Central memory CD8-positive, alpha-beta T cell (primary cell): ENCODE results near the gene SORL1-AS1.

Source experiments
- ATAC-seq: fragments of 150-1000 bp; cut with Tn5 transposase; replicated peaks from 2 replicates; pipeline ENCODE4 v1.10.0; 2022; ENCODE audit warnings: mild to moderate bottlenecking, moderate FRiP score, moderate number of reproducible peaks; ENCODE audit not compliant: poor library complexity, severe bottlenecking; ENCODE audit errors: extremely low read depth
- DNase-seq, 2 donors: peaks; one replicate each; pipeline ENCODE4 v3.0.0; 2021; ENCODE audit warnings: low spot score in 2 of 2
- H3K27ac Mint-ChIP-seq: one replicate; pipeline ENCODE4 v1.8.0; 2022; ENCODE audit warnings: low read depth, mild to moderate bottlenecking, moderate library complexity, mixed read lengths
- H3K27me3 Mint-ChIP-seq: one replicate; pipeline ENCODE4 v1.8.0; 2022; ENCODE audit warnings: mixed read lengths
- H3K36me3 Mint-ChIP-seq: one replicate; pipeline ENCODE4 v1.8.0; 2022; ENCODE audit warnings: mild to moderate bottlenecking, moderate library complexity, mixed read lengths; ENCODE audit not compliant: insufficient read depth
- H3K4me1 Mint-ChIP-seq: one replicate; pipeline ENCODE4 v1.8.0; 2022; ENCODE audit warnings: mixed read lengths
- H3K4me3 Mint-ChIP-seq: one replicate; pipeline ENCODE4 v1.8.0; 2022; ENCODE audit warnings: mild to moderate bottlenecking, moderate library complexity, mixed read lengths
- H3K9me3 Mint-ChIP-seq: one replicate; pipeline ENCODE4 v1.8.0; 2022; ENCODE audit warnings: mixed read lengths

The SORL1-AS1 gene

GRCh38 chr11:121456816-121457431 is 4.2 kb upstream of the SORL1-AS1 start:
- ATAC-seq (no peak), DNase-seq (no peak)
- Mint-ChIP-seq H3K27ac (peak overlapping the region; percentile 66), H3K9me3 (no peaks in the 10 kb centered on the region), H3K4me3 (peak overlapping the region; percentile 98), H3K36me3 (peaks cover 34% of the 10 kb centered on the region), H3K4me1 (peaks cover 95% of the 10 kb centered on the region), H3K27me3 (no peaks in the 10 kb centered on the region)

- Mint-ChIP-seq H3K36me3 (peaks cover 37% of the 10 kb centered on the region), H3K27ac (peak overlapping the region; percentile 47), H3K4me3 (peak overlapping the region; percentile 98), H3K27me3 (no peaks in the 10 kb centered on the region), H3K4me1 (peaks cover 92% of the 10 kb centered on the region), H3K9me3 (no peaks in the 10 kb centered on the region)
- ATAC-seq = no peak
- DNase-seq = no peak
Observed at GRCh38 chr11:121456151-121456550, 3.4 kb upstream of the SORL1-AS1 start.

GRCh38 chr11:121455115-121455514 is 2.3 kb upstream of the SORL1-AS1 start:
- DNase-seq (no peak), ATAC-seq (no peak)
- Mint-ChIP-seq H3K9me3 (no peaks in the 10 kb centered on the region), H3K4me1 (peaks cover 91% of the 10 kb centered on the region), H3K36me3 (peaks cover 40% of the 10 kb centered on the region), H3K4me3 (peak overlapping the region; percentile 98), H3K27ac (peak overlapping the region; percentile 95), H3K27me3 (no peaks in the 10 kb centered on the region)

- DNase-seq = no peak
- Mint-ChIP-seq H3K9me3 (no peaks in the 10 kb centered on the region), H3K36me3 (peaks cover 38% of the 10 kb centered on the region), H3K27me3 (no peaks in the 10 kb centered on the region), H3K4me1 (peaks cover 90% of the 10 kb centered on the region), H3K4me3 (peak overlapping the region; percentile 98), H3K27ac (peak overlapping the region; percentile 95)
- no peak for ATAC-seq
Observed at GRCh38 chr11:121453589-121454299, 977 bp upstream of the SORL1-AS1 start.

GRCh38 chr11:121451986-121452608 is 670 bp downstream of the SORL1-AS1 start, which contains the start of gene SORL1:
Gene SORL1, plus strand, starts transcription at chr11:121452314. Its CDS starts 18 bp downstream, at chr11:121452332.
- peak; percentile 51 to 55 for DNase-seq
- Mint-ChIP-seq H3K27me3 (no peaks in the 10 kb centered on the region), H3K36me3 (peaks cover 31% of the 10 kb centered on the region), H3K9me3 (no peaks in the 10 kb centered on the region), H3K4me3 (peak within 1 kb of the TSS; percentile 98), H3K27ac (peak within 1 kb of the TSS; percentile 95), H3K4me1 (peaks cover 83% of the 10 kb centered on the region)
- ATAC-seq = peak; percentile 68

GRCh38 chr11:121451178-121451985 is 1.4 kb downstream of the SORL1-AS1 start:
- Mint-ChIP-seq H3K27me3 (no peaks in the 10 kb centered on the region), H3K4me1 (peaks cover 82% of the 10 kb centered on the region), H3K27ac (peak overlapping the region; percentile 95), H3K9me3 (no peaks in the 10 kb centered on the region), H3K4me3 (peak overlapping the region; percentile 98), H3K36me3 (peaks cover 31% of the 10 kb centered on the region)
- no peak for DNase-seq
- peak; percentile 17 for ATAC-seq

GRCh38 chr11:121450401-121450800 is 2.4 kb downstream of the SORL1-AS1 start:
- no peaks in the 10 kb centered on the region for H3K9me3 Mint-ChIP-seq
- H3K27me3 Mint-ChIP-seq = no peaks in the 10 kb centered on the region
- peak overlapping the region; percentile 95 for H3K27ac Mint-ChIP-seq
- DNase-seq = no peak
- peak overlapping the region; percentile 98 for H3K4me3 Mint-ChIP-seq
- peaks cover 81% of the 10 kb centered on the region for H3K4me1 Mint-ChIP-seq
- ATAC-seq = no peak
- H3K36me3 Mint-ChIP-seq = peaks cover 29% of the 10 kb centered on the region

GRCh38 chr11:121449626-121450025 is 3.1 kb downstream of the SORL1-AS1 start:
- Mint-ChIP-seq H3K36me3 (peaks cover 28% of the 10 kb centered on the region), H3K4me3 (peak overlapping the region; percentile 98), H3K27ac (peak overlapping the region; percentile 95), H3K4me1 (peaks cover 73% of the 10 kb centered on the region), H3K9me3 (no peaks in the 10 kb centered on the region), H3K27me3 (no peaks in the 10 kb centered on the region)
- ATAC-seq = no peak
- DNase-seq = no peak

GRCh38 chr11:121449123-121449522 is 3.6 kb downstream of the SORL1-AS1 start:
- Mint-ChIP-seq H3K4me1 (peaks cover 68% of the 10 kb centered on the region), H3K27ac (peak overlapping the region; percentile 95)

GRCh38 chr11:121448431-121448941 is 4.3 kb downstream of the SORL1-AS1 start:
- peak overlapping the region; percentile 98 for H3K4me3 Mint-ChIP-seq
- peaks cover 26% of the 10 kb centered on the region for H3K36me3 Mint-ChIP-seq
- H3K27ac Mint-ChIP-seq = peak overlapping the region; percentile 95

More at GRCh38 chr11:121449123-121449522, 3.6 kb downstream of the SORL1-AS1 start:
- Mint-ChIP-seq H3K9me3 (no peaks in the 10 kb centered on the region), H3K4me3 (peak overlapping the region; percentile 98), H3K27me3 (no peaks in the 10 kb centered on the region), H3K36me3 (peaks cover 30% of the 10 kb centered on the region)
- DNase-seq (no peak), ATAC-seq (no peak)

GRCh38 chr11:121448011-121448410 is 4.8 kb downstream of the SORL1-AS1 start:
- peaks cover 22% of the 10 kb centered on the region for H3K36me3 Mint-ChIP-seq
- H3K27me3 Mint-ChIP-seq = no peaks in the 10 kb centered on the region
- DNase-seq = no peak
- ATAC-seq = no peak
- peaks cover 57% of the 10 kb centered on the region for H3K4me1 Mint-ChIP-seq
- peak overlapping the region; percentile 98 for H3K4me3 Mint-ChIP-seq
- no peaks in the 10 kb centered on the region for H3K9me3 Mint-ChIP-seq
- peak overlapping the region; percentile 95 for H3K27ac Mint-ChIP-seq

More at GRCh38 chr11:121448431-121448941, 4.3 kb downstream of the SORL1-AS1 start:
- Mint-ChIP-seq H3K4me1 (peaks cover 61% of the 10 kb centered on the region), H3K27me3 (no peaks in the 10 kb centered on the region), H3K9me3 (no peaks in the 10 kb centered on the region)
- DNase-seq = no peak
- no peak for ATAC-seq

GRCh38 chr11:121446752-121447156 is 6.0 kb downstream of the SORL1-AS1 start:
- Mint-ChIP-seq H3K4me3 (no peak overlapping the region), H3K4me1 (peaks cover 51% of the 10 kb centered on the region), H3K27ac (no peak overlapping the region), H3K9me3 (no peaks in the 10 kb centered on the region), H3K27me3 (no peaks in the 10 kb centered on the region), H3K36me3 (peaks cover 16% of the 10 kb centered on the region)
- ATAC-seq = no peak
- no peak for DNase-seq
